Measurements from ENCODE around the gene STX1A.
A peak's percentile ranks its signal among the peaks of the same experiment; 100 is the strongest.

Gene STX1A

GRCh38 chr7:73707045-73707631 lies 12.3 kb downstream of the STX1A start:
- peak; percentile 23; the same call in 1 of the 2 replicates for TF ChIP-seq POLR2A (IDR thresholded peaks at IDR 0.05; ENCODE audit: low read depth, low read length)
- peak; percentile 58 for FAIRE-seq
- peak; percentile 91 for DNase-seq (ENCODE audit: insufficient read length, low spot score)

GRCh38 chr7:73706126-73707044 lies 13.1 kb downstream of the STX1A start:
- TF ChIP-seq POLR2A (IDR thresholded peaks at IDR 0.05; ENCODE audit: low read depth, low read length), result no peak
- DNase-seq (ENCODE audit: insufficient read length, low spot score) (peak; percentile 81), FAIRE-seq (no peak)

- DNase-seq (ENCODE audit: insufficient read length, low spot score) (no peak), FAIRE-seq (no peak)
- TF ChIP-seq POLR2A (IDR thresholded peaks at IDR 0.05; ENCODE audit: low read depth, low read length), result 0 out of 2 replicates have a peak, but pooled peaks have one; percentile 11
Measured at GRCh38 chr7:73705551-73705920, 13.9 kb downstream of the STX1A start.

DNA sequence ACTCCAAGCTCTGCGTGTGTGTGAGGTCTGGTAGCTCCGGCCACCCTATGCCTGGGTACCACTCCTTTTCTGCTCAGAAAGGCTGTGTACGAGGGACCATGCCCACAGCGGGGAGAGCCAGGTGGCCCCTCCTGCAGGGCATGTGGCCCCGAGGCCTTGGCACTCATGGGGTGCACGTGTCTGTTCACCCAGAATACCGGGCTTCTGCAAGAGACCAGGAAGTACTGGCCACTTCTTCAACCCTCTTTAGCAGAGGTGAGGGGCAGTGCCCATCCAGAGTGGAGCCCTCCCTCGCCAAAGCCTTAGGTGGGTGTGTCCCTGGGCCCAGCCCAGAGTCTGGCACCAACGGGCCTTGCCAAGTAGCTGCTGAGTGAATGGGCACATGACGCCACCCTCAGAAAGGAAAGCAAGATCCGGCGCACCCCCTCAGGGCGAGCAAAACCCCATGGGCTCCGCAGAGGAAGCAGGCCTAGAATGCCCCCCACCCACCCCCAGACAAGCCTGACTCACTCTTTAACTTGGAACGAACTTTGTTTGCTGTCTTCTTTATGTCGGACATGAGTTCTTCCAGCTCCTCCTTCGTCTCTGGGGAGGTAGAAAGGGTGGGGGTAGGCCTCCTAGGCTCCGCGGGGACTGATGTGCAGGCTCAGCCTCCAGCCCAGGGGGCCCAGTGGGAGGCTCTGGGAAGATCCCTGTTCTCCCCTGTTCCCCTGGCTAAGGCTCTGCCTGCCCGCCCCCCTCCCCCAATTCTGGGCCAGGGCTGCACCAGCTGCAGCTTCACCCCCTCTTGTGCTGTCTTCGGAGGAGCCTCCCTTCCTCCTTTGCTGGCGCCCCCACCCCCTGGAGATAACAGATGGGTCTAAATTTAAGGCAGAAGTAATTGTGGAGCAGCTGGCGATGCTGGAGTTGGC lies 14.6 kb downstream of the STX1A start:
- no peak for FAIRE-seq
- no peak for TF ChIP-seq POLR2A (IDR thresholded peaks at IDR 0.05; ENCODE audit: low read depth, low read length)
- peak; percentile 81 for DNase-seq (ENCODE audit: insufficient read length, low spot score)

DNA sequence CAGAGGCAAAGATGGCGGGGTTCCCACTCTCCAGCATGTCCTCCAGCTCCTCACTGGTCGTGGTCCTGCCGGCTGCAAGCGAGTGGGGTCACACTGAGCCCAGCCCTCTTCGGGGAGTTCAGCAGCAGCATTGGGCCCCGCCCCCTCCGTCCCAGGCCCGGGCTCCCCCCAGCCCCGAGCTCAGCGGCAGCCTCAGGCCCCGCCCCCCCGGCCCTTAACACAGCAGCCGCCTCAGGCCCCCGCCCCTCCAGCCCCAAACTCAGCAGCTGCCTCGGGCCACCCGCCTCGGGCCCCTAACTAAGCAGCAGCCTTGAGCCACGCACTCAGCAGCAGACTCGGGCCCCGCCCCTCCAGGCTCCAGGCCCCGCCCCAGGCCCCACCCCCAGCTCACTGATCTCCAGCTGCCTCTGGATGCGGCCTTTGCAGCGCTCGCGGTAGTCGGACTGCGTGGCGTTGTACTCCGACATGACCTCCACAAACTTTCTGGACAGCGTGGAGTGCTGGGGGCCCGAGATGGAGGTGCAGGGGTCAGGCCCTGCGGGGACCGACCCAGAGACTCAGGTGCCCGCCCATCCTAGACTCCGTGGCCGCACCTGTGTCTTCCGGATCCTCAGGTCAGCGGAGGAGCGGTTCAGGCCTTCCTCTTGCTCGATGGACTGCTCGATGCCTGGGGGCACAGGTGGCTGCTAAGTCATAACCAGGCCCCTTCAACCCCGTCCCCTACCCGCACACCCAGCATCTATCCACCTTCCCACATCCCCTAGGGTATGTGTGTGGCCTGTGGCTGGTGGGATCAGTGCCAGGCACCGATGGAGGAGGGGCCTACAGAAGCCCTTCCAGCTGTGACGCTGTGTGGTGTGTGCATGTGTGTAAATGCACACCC lies 15.5 kb downstream of the STX1A start:
- TF ChIP-seq POLR2A (IDR thresholded peaks at IDR 0.05; ENCODE audit: low read depth, low read length), result no peak
- no peak for FAIRE-seq
- DNase-seq (ENCODE audit: insufficient read length, low spot score), result no peak

GRCh38 chr7:73703225-73703624 lies 16.2 kb downstream of the STX1A start:
- TF ChIP-seq POLR2A (IDR thresholded peaks at IDR 0.05; ENCODE audit: low read depth, low read length), result no peak
- no peak for DNase-seq (ENCODE audit: insufficient read length, low spot score)
- FAIRE-seq, result no peak

GRCh38 chr7:73702665-73703064 lies 16.8 kb downstream of the STX1A start:
- no peak for FAIRE-seq
- TF ChIP-seq POLR2A (IDR thresholded peaks at IDR 0.05; ENCODE audit: low read depth, low read length), result no peak
- no peak for DNase-seq (ENCODE audit: insufficient read length, low spot score)

- FAIRE-seq (no peak), DNase-seq (ENCODE audit: insufficient read length, low spot score) (no peak)
- TF ChIP-seq POLR2A (IDR thresholded peaks at IDR 0.05; ENCODE audit: low read depth, low read length), result no peak
Measured at GRCh38 chr7:73702226-73702625, 17.2 kb downstream of the STX1A start.

GRCh38 chr7:73701357-73701995 lies 18.0 kb downstream of the STX1A start:
- DNase-seq (ENCODE audit: insufficient read length, low spot score), result no peak
- no peak for TF ChIP-seq POLR2A (IDR thresholded peaks at IDR 0.05; ENCODE audit: low read depth, low read length)
- FAIRE-seq, result no peak

GRCh38 chr7:73700581-73701134 lies 18.8 kb downstream of the STX1A start:
- no peak for FAIRE-seq
- TF ChIP-seq POLR2A (IDR thresholded peaks at IDR 0.05; ENCODE audit: low read depth, low read length), result no peak
- DNase-seq (ENCODE audit: insufficient read length, low spot score), result no peak

- no peak for TF ChIP-seq POLR2A (IDR thresholded peaks at IDR 0.05; ENCODE audit: low read depth, low read length)
- no peak for FAIRE-seq
- no peak for DNase-seq (ENCODE audit: insufficient read length, low spot score)
Measured at GRCh38 chr7:73700069-73700423, 19.4 kb downstream of the STX1A start.

DNA sequence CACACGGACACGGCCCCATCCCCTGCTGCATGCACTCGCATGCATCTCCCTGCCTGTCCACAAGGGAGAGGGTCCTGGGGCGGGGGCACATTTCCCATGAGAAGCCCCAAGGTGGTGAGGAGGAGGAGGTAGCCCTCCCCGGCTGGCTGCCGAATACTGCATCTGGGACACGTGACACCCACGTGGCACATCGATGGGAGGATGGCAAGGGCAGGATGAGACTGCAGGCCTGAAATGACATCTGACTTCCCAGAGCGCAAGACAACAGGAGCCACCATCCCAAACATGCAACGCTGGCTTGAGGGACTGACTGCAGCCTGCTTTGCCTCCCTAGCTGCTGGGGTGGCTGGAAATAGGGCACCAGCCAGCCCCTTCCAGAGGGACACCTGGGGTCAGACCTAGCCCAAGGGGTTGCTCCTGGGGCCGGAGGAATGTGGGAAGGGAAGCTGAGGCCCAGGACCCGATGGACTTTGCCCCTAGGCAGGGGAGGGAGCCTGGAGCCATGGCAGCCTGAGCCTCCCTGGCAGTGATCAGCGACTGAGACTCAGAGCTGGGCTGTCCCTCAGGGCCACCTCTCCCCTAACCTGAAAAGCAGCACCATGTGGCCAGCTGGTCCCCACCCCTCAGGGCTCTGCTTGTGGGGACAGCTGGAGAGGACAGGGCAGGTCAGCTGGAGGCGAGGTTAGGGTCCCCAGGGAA lies 19.9 kb downstream of the STX1A start:
- TF ChIP-seq POLR2A (IDR thresholded peaks at IDR 0.05; ENCODE audit: low read depth, low read length), result no peak
- no peak for FAIRE-seq
- DNase-seq (ENCODE audit: insufficient read length, low spot score), result no peak
